AG09309 (cell line): ENCODE results near the gene EGFR.

Source experiments
- DNase-seq: peaks from one replicate; pipeline ENCODE4 v3.0.0-alpha.2; 2010; ENCODE audit warnings: low read depth
- H3K4me3 ChIP-seq: 2 replicates; pipeline ENCODE4 v1.5.1; 2011; ENCODE audit warnings: mild to moderate bottlenecking, low read depth, low read length, moderate library complexity; ENCODE audit not compliant: control insufficient read depth
- CTCF ChIP-seq: IDR thresholded peaks from 2 replicates; pipeline ENCODE4 v1.5.1; 2011; ENCODE audit warnings: mild to moderate bottlenecking, low read depth, low read length, inconsistent platforms; ENCODE audit not compliant: insufficient read depth, control insufficient read depth; ENCODE audit errors: missing control alignments

The EGFR gene

GRCh38 chr7:55099066-55099820 is 80.4 kb downstream of the EGFR start:
- DNase-seq, result no peak
- TF ChIP-seq CTCF, result no peak

GRCh38 chr7:55099821-55100543 is 81.2 kb downstream of the EGFR start:
- H3K4me3 ChIP-seq, result no peak overlapping the region
- TF ChIP-seq CTCF, result no peak
- no peak for DNase-seq

More at GRCh38 chr7:55099066-55099820, 80.4 kb downstream of the EGFR start:
- H3K4me3 ChIP-seq, result no peak overlapping the region

GRCh38 chr7:55100544-55101327 is 81.9 kb downstream of the EGFR start:
- no peak for DNase-seq

GRCh38 chr7:55101359-55101758 is 82.5 kb downstream of the EGFR start:
- no peak for TF ChIP-seq CTCF
- no peak overlapping the region for H3K4me3 ChIP-seq
- DNase-seq, result no peak

More at GRCh38 chr7:55100544-55101327, 81.9 kb downstream of the EGFR start:
- H3K4me3 ChIP-seq, result no peak overlapping the region
- TF ChIP-seq CTCF, result no peak

GRCh38 chr7:55104123-55104522 is 85.3 kb downstream of the EGFR start:
- no peak for TF ChIP-seq CTCF
- no peak overlapping the region for H3K4me3 ChIP-seq
- no peak for DNase-seq

- no peak for DNase-seq
- TF ChIP-seq CTCF, result no peak
- H3K4me3 ChIP-seq, result no peak overlapping the region
Observed at GRCh38 chr7:55104712-55105433, 86.1 kb downstream of the EGFR start.
